GM12801 (cell line): ENCODE results near the gene URGCP.

ENCODE experiments used
- CTCF ChIP-seq: IDR thresholded peaks from one replicate; pipeline ENCODE4 v1.5.1; 2011; ENCODE audit warnings: control low read depth; ENCODE audit not compliant: insufficient read length; ENCODE audit errors: extremely low read depth

Gene URGCP

GRCh38 chr7:43878867-43879266 is 27.5 kb downstream of the URGCP start:
- no peak for TF ChIP-seq CTCF

DNA sequence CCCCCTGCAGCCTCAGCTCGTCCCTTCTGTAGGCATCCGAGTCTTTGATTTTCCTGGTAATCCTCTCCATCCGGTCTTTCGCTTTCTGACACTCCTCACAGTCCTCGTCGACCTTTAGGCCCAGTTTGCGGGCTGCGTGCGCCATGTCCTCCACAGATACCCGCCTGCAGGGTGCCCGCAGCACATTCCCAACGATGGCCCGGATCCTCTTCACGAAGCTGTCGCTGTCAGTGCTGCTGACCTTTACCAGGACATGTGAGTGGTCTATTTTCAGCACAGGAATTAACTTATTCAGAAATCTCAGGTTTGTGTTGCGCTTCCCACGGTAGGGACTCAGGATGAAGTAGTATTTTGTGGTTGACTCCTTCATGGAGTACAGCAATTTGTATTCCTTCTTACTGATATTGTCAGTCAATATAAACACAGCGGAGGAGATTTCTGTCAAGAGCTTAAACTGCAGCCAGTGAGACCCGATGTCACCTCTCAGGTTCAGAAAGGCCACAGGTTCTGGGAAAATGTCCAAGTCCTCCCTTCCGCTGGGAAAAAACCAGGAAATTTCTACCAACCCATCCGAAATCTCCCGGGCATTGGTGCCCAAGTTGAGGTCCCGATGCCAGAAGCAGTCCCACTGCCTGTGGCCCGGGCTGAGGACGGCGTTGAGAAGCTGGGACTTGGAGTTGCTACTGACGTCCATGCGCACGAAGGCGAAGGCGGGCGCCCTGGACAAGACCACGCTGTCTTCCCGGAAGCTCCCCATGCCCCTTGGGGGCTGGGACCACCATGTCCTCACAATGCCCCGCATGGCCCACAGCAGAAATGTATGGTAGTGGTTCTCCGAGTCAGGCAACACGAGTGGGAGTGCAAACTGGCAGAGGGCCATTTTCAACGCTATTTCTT is 28.2 kb downstream of the URGCP start:
- no peak for TF ChIP-seq CTCF

GRCh38 chr7:43876976-43877745 is 29.2 kb downstream of the URGCP start:
- no peak for TF ChIP-seq CTCF

- TF ChIP-seq CTCF = no peak
Measured at GRCh38 chr7:43876241-43876640, 30.2 kb downstream of the URGCP start.

DNA sequence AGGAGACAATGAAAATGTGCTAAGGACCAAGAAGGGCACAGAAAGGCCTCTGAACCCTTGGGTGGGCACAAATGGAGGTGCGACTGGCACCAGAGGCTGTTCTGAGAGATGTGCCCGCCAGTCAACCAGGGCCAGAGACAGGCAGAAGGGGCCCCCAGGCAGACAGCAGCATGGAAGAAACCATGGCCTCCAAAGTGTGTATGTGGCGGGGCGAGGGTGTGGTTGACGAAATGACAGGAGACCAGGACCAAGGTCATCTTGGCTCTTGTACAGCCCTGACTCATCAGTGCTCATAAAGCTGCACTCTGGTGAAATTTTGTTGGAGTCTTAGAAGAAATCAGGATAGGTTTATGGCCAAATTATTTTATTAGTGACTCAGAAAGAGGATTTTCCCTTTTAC is 33.1 kb downstream of the URGCP start:
- TF ChIP-seq CTCF = no peak

GRCh38 chr7:43872406-43873110 is 33.8 kb downstream of the URGCP start:
- no peak for TF ChIP-seq CTCF

DNA sequence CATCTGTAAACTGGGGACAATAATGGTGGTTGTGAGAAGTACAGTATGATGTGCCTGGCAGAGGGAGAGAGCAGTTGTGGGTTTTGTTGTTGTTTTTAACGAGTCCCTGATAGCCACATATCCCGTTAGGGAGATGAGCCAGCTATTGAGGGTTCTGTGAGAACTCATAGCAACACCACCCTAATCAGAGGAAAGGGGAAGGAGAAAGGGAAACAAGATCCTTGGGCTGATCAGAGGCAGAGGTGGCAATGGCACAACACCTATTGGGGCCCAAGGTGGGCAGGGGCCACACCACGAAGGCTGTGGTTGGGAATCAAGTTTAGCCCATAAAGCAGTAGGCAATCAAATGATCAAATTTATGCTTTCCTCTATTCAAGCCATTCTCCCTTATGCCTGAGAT is 35.3 kb downstream of the URGCP start:
- no peak for TF ChIP-seq CTCF
